ENCODE results near the gene SYS1.

DNA sequence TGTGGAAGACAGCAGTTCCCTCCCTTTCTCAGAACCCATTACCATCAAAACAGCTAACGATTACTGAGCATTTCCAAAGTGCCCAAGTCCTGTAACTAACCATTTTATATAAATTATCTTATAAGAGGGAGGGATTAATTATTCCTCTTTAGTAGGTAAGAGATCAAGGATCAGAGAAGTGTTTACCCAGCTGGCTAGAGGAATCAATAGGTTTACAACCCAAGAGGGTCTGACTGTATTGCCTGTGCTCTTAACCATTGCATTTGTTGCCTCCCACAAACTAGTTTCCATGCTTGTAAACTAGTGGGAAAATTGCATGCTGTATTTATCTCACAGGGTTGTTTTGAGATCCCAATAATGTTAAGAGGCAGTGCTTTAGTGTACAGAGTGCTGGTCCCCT lies 41.5 kb downstream of the SYS1 start:
- TF ChIP-seq, protein P1, sequence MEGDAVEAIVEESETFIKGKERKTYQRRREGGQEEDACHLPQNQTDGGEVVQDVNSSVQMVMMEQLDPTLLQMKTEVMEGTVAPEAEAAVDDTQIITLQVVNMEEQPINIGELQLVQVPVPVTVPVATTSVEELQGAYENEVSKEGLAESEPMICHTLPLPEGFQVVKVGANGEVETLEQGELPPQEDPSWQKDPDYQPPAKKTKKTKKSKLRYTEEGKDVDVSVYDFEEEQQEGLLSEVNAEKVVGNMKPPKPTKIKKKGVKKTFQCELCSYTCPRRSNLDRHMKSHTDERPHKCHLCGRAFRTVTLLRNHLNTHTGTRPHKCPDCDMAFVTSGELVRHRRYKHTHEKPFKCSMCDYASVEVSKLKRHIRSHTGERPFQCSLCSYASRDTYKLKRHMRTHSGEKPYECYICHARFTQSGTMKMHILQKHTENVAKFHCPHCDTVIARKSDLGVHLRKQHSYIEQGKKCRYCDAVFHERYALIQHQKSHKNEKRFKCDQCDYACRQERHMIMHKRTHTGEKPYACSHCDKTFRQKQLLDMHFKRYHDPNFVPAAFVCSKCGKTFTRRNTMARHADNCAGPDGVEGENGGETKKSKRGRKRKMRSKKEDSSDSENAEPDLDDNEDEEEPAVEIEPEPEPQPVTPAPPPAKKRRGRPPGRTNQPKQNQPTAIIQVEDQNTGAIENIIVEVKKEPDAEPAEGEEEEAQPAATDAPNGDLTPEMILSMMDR (IDR thresholded peaks at IDR 0.05), result no peak
- TF ChIP-seq POLR2A (IDR thresholded peaks at IDR 0.05), result no peak

All from heart left ventricle (tissue), 13 donors.